ENCODE data around the gene ALDH3A1. TPM values are rescaled to one million over a fixed set of nuclear protein-coding genes. Genes with fewer than 3 reads are reported as not detected.

ALDH3A1 gene
- polyA plus RNA-seq, 3 donors, result not detected

DNA sequence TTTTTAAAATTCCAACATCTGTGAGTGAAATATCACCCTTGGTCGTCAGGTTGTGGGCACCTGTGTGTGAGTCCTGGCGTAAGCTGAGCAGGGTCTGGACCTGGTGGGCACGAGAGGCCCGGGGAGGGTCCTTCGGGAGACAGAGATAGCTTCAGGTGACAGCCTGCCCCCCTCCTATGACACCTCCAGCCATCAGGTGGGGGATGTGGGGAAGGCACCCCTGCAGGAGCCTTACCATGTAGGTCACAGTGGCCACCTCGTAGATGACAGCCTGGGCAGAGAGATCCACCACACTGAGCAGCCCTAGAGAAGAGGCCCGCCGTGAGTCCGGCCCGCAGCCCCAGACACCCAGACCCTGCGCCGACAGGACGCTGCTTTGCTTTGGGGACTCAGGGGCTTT lies 42.9 kb downstream of the ALDH3A1 start:
- no peak overlapping the region for H3K9ac ChIP-seq (ENCODE audit: insufficient read depth, low read length, poor library complexity, severe bottlenecking)
- no peak overlapping the region for H3K27ac Mint-ChIP-seq
- intact Hi-C loops (cut with micrococcal nuclease), result no loop called here
- no peaks in the 10 kb centered on the region for H3K36me3 ChIP-seq (replicated peaks in 1 of 2; ENCODE audit: control insufficient read depth in 1 of 2, insufficient read depth in 2 of 2, low read length in 2 of 2)
- H3K9me3 Mint-ChIP-seq, result no peaks in the 10 kb centered on the region
- no peak overlapping the region for H3K4me3 ChIP-seq (replicated peaks in 1 of 3; ENCODE audit: low read depth in 2 of 3, low read length in 3 of 3)
- no peak for DNase-seq
- H3K9me3 ChIP-seq (replicated peaks in 1 of 2; ENCODE audit: control insufficient read depth in 1 of 2, insufficient read depth in 1 of 2, low read length in 2 of 2), result no peaks in the 10 kb centered on the region
- peaks cover 13% of the 10 kb centered on the region for H3K4me1 Mint-ChIP-seq
- 94% methylated on average over 7 of the region's 13 CpGs for WGBS (ENCODE audit: insufficient coverage)
- no peak overlapping the region for H3K4me2 ChIP-seq (replicated peaks; ENCODE audit: extremely low read depth, low read length, poor library complexity, severe bottlenecking)
- TF ChIP-seq, protein P1, sequence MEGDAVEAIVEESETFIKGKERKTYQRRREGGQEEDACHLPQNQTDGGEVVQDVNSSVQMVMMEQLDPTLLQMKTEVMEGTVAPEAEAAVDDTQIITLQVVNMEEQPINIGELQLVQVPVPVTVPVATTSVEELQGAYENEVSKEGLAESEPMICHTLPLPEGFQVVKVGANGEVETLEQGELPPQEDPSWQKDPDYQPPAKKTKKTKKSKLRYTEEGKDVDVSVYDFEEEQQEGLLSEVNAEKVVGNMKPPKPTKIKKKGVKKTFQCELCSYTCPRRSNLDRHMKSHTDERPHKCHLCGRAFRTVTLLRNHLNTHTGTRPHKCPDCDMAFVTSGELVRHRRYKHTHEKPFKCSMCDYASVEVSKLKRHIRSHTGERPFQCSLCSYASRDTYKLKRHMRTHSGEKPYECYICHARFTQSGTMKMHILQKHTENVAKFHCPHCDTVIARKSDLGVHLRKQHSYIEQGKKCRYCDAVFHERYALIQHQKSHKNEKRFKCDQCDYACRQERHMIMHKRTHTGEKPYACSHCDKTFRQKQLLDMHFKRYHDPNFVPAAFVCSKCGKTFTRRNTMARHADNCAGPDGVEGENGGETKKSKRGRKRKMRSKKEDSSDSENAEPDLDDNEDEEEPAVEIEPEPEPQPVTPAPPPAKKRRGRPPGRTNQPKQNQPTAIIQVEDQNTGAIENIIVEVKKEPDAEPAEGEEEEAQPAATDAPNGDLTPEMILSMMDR (IDR thresholded peaks at IDR 0.05), result no peak
- no peaks in the 10 kb centered on the region for H3K27me3 ChIP-seq (ENCODE audit: control insufficient read depth in 2 of 2, insufficient read depth in 2 of 2, low read length in 2 of 2)
- no peak overlapping the region for H3K27ac ChIP-seq (ENCODE audit: low read depth in 1 of 2, low read length in 2 of 2)
- H3K79me2 ChIP-seq (ENCODE audit: insufficient read depth, low read length), result no peaks in the 10 kb centered on the region
- H3K4me1 ChIP-seq (ENCODE audit: control insufficient read depth in 1 of 2, insufficient read depth in 2 of 2, low read length in 2 of 2), result peaks cover 8% of the 10 kb centered on the region in 2 donors
- no peaks in the 10 kb centered on the region for H3K36me3 Mint-ChIP-seq
- H3K27me3 Mint-ChIP-seq (ENCODE audit: low read depth in 3 of 3), result no peaks in the 10 kb centered on the region
- H4K20me1 ChIP-seq (ENCODE audit: insufficient read depth, low read length), result no peaks in the 10 kb centered on the region
- no peak overlapping the region for H3K4me3 Mint-ChIP-seq
- H2AFZ ChIP-seq (ENCODE audit: insufficient read depth, low read depth, low read length, poor library complexity, severe bottlenecking), result no peak overlapping the region

DNA sequence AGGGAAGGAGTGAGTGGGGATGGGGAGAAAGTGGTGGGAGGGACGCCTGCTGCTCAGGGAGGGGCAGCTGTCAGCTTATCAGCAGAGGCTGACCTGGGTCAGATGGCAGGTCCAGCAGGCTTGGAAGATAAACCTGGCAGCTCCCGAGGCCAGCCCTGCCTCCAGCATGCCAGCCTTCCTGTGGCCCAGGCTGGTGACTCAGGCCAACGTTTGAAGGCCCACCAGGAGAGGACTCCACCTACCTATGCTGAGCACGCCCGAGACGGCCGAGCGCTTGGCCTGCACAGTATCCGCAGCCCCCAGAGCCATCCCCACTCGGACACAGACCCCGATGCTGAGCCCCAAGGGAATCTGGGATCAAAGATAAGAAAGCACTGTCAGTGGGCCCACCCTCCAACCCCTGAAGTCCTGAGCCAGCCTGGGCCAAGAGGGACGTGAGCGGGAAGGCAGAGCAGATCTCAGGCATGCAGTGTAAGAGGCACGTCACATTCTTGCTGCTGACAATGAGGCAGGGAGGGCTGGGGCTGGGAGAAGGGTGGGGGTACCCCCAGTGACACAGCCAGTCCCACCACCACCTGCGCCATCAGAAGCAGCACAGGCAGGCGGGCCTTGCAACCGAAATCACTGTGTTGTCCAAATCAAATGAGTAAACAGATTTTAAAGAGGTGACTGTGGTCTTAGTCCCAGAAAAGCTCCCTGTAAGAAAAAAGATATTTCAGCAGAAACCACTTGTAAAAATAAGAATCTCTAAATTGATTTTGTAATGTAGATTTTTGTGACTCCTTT lies 44.1 kb downstream of the ALDH3A1 start:
- 95% methylated on average over 7 of the region's 17 CpGs for WGBS (ENCODE audit: insufficient coverage)
- TF ChIP-seq, protein P1 (IDR thresholded peaks at IDR 0.05), result no peak
- Mint-ChIP-seq H3K27me3 (ENCODE audit: low read depth in 3 of 3) (peaks cover 0 to 2% (median 0%) of the 10 kb centered on the region in 3 donors), H3K9me3 (no peaks in the 10 kb centered on the region), H3K27ac (no peak overlapping the region), H3K36me3 (no peaks in the 10 kb centered on the region), H3K4me1 (peaks cover 13% of the 10 kb centered on the region), H3K4me3 (no peak overlapping the region)
- Histone ChIP-seq H3K79me2 (ENCODE audit: insufficient read depth, low read length) (no peaks in the 10 kb centered on the region), H3K27me3 (ENCODE audit: control insufficient read depth in 2 of 2, insufficient read depth in 2 of 2, low read length in 2 of 2) (no peaks in the 10 kb centered on the region), H3K4me2 (replicated peaks; ENCODE audit: extremely low read depth, low read length, poor library complexity, severe bottlenecking) (no peak overlapping the region), H3K36me3 (replicated peaks in 1 of 2; ENCODE audit: control insufficient read depth in 1 of 2, insufficient read depth in 2 of 2, low read length in 2 of 2) (no peaks in the 10 kb centered on the region), H3K4me1 (ENCODE audit: control insufficient read depth in 1 of 2, insufficient read depth in 2 of 2, low read length in 2 of 2) (peaks cover 8% of the 10 kb centered on the region in 2 donors), H3K9me3 (replicated peaks in 1 of 2; ENCODE audit: control insufficient read depth in 1 of 2, insufficient read depth in 1 of 2, low read length in 2 of 2) (no peaks in the 10 kb centered on the region), H2AFZ (ENCODE audit: insufficient read depth, low read depth, low read length, poor library complexity, severe bottlenecking) (no peak overlapping the region), H3K9ac (ENCODE audit: insufficient read depth, low read length, poor library complexity, severe bottlenecking) (no peak overlapping the region), H3K27ac (ENCODE audit: low read depth in 1 of 2, low read length in 2 of 2) (no peak overlapping the region), H4K20me1 (ENCODE audit: insufficient read depth, low read length) (no peaks in the 10 kb centered on the region), H3K4me3 (replicated peaks in 1 of 3; ENCODE audit: low read depth in 2 of 3, low read length in 3 of 3) (no peak overlapping the region)
- intact Hi-C loops (cut with micrococcal nuclease), result loop anchor here in 1 of 2 donors (5.0 kb wide), 1 partner anchor 43 kb away; the partner anchor contains the start of gene ALDH3A1
- no peak for DNase-seq
